GM12878 (cell line): ENCODE data around the gene ISG20. TPM values are rescaled to one million over a fixed set of nuclear protein-coding genes. Genes with fewer than 3 reads are reported as not detected.

Source experiments
- CBFB ChIP-seq: IDR thresholded peaks from 2 replicates; pipeline ENCODE4 v1.6.1; 2016; ENCODE audit warnings: antibody characterized with exemption, low read depth
- CBX3 ChIP-seq: fragments of 200-600 bp; sonication (generic); IDR thresholded peaks from 2 replicates; pipeline ENCODE4 v1.6.1; 2016; ENCODE audit warnings: low read depth, borderline replicate concordance
- CBX5 ChIP-seq: sonication (generic); IDR thresholded peaks from 2 replicates; pipeline ENCODE4 v1.6.1; 2016; ENCODE audit warnings: low read depth, moderate library complexity, mild to moderate bottlenecking, inconsistent platforms
- EGR1 ChIP-seq, 2 experiments: IDR thresholded peaks; 1 replicate in 1 of 2; 2 replicates in 1 of 2; pipeline ENCODE4 v1.6.1; 2011 to 2012; ENCODE audit warnings: low read depth in 2 of 2, low read length in 2 of 2, borderline replicate concordance in 1 of 2, mild to moderate bottlenecking in 1 of 2, moderate library complexity in 1 of 2
- KLF5 ChIP-seq: fragments of 450-650 bp; IDR thresholded peaks from 2 replicates; pipeline ENCODE4 v1.6.1; 2014; ENCODE audit warnings: mild to moderate bottlenecking; ENCODE audit not compliant: partially characterized antibody
- MYC ChIP-seq: IDR thresholded peaks from 2 replicates; pipeline ENCODE4 v1.6.1; 2011; ENCODE audit warnings: mild to moderate bottlenecking, low read length, moderate library complexity, inconsistent platforms; ENCODE audit not compliant: insufficient read depth, insufficient replicate concordance, insufficient read length, severe bottlenecking
- NBN ChIP-seq: fragments of 450-650 bp; IDR thresholded peaks from 2 replicates; pipeline ENCODE4 v1.6.1; 2016
- NRF1 ChIP-seq: conservative IDR thresholded peaks from 2 replicates; pipeline ENCODE4 v1.6.1; 2011; ENCODE audit warnings: mild to moderate bottlenecking, low read depth, low read length, improper control_type of control experiment
- POLR2A ChIP-seq: IDR thresholded peaks from 2 replicates; pipeline ENCODE4 v1.6.1; 2011; ENCODE audit warnings: low read depth, mild to moderate bottlenecking, low read length
- SMAD5 ChIP-seq: IDR thresholded peaks from 2 replicates; pipeline ENCODE4 v1.6.1; 2016; ENCODE audit warnings: antibody characterized with exemption, low read depth
- TARDBP ChIP-seq: IDR thresholded peaks from 2 replicates; pipeline ENCODE4 v1.6.1; 2016; ENCODE audit warnings: borderline replicate concordance
- YBX1 ChIP-seq: fragments of 450-650 bp; IDR thresholded peaks from 2 replicates; pipeline ENCODE4 v1.6.1; 2016; ENCODE audit warnings: antibody characterized with exemption
- ZBED1 ChIP-seq: IDR thresholded peaks from 2 replicates; pipeline ENCODE4 v1.6.1; 2016; ENCODE audit warnings: borderline replicate concordance
- ZNF622 ChIP-seq: fragments of 450-650 bp; IDR thresholded peaks from 2 replicates; pipeline ENCODE4 v1.6.1; 2017; ENCODE audit warnings: mild to moderate bottlenecking, inconsistent platforms
- polyA plus RNA-seq, 11 experiments: library from polyadenylated mRNA; depleted of rRNA in 4 of 11; unstranded in 6 of 11; stranded (reverse) in 5 of 11; fragments of >200 nt; fragmentation: Nextera tagmentation in 4 of 11; fragmentation: Illumina TruSeq in 1 of 11; extraction: Ambion mirVana in 4 of 11; extraction: Trizol in 1 of 11; gene quantifications; 1 replicate in 1 of 11; 2 replicates in 10 of 11; pipeline versions ENCODE4 v1.2.1 to v1.2.3, GENCODE V29; 2011 to 2016; ENCODE audit warnings: inconsistent platforms in 2 of 11, missing spikeins in 2 of 11, low read depth in 1 of 11
- total RNA-seq, 4 experiments: library from RNA; depleted of rRNA in 3 of 4; stranded (reverse); fragments of >200 nt in 3 of 4; fragmentation: Illumina TruSeq in 1 of 4; extraction: Trizol in 1 of 4; gene quantifications; 2 replicates each; pipeline versions ENCODE4 v1.2.1 to v1.2.3, GENCODE V29; 2013 to 2021
- TF ChIP-seq, protein P1 (sequence below): fragments of 450-650 bp; IDR thresholded peaks from 2 replicates; pipeline ENCODE4 v1.6.1; 2017; ENCODE audit warnings: mild to moderate bottlenecking, low read depth, inconsistent platforms; ENCODE audit not compliant: poor library complexity, severe bottlenecking
- TF ChIP-seq, protein P2 (sequence below): fragments of 450-650 bp; formaldehyde crosslinking; IDR thresholded peaks from 2 replicates; pipeline ENCODE4 v1.5.0; 2022; ENCODE audit warnings: mild to moderate bottlenecking, missing genetic modification characterization
- TF ChIP-seq, protein P3 (sequence below): fragments of 450-650 bp; IDR thresholded peaks from 2 replicates; pipeline ENCODE4 v1.6.1; 2016; ENCODE audit warnings: mild to moderate bottlenecking, moderate library complexity, borderline replicate concordance
- TF ChIP-seq, protein P4 (sequence below): IDR thresholded peaks from 2 replicates; pipeline ENCODE4 v1.6.1; 2011; ENCODE audit warnings: borderline replicate concordance, low read depth, mild to moderate bottlenecking, moderate library complexity, low read length; ENCODE audit not compliant: insufficient read depth, poor library complexity, severe bottlenecking

The ISG20 gene
- total and polyA plus RNA-seq, 10 of the 15 experiments (the other 5 are each of a cell fraction or from before 2014, with no cell fraction given): 23.4 to 210 (median 85.9) TPM

DNA sequence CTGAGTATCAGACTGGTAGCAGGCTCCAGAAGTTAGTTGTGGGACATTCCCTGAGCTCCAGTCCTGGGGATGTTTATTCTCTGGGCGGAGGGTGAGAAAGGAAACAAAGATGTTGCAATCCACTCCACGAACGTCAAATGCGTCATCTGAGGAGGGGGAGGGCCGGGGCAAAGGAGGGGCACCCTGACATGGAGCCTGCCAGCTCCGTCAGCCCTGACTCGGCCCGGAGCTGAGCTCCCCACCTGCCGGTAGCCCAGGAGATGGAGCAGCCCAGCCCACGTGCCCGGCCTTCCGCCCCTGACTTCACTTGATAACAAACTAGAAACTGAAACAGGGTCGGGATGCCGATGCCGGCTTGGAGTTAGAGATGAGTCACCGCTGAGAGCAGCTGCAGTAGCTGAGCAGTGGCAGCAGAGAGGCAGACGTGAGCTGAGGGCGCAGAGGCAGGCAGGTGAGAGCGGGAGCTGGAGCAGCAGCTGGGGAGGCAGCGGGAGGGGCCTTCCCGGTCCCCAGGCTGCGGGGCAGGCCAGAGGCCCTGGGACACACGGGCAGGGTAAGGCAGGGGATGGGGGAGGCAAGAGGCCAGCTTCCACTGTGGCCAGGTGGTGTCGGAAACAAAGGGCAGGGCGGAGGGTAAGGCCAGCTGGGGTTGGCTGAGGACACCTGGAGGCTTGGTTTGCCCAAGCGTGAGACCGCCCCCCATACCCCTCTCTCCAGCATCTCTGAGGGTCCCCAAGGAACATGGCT, at the start of gene ISG20 (continued):
- TF ChIP-seq NBN (peak; percentile 84), ZBED1 (peak; percentile 77; the same call in 1 of the 2 replicates), KLF5 (peak; percentile 97), CBX3 (no peak), CBX5 (peak; percentile 72; the same call in 1 of the 2 replicates), ZNF622 (no peak), YBX1 (no peak), CBFB (0 out of 2 replicates have a peak, but pooled peaks have one; percentile 49), SMAD5 (0 out of 2 replicates have a peak, but pooled peaks have one; percentile 3), TARDBP (no peak), POLR2A (peak; percentile 97), MYC (peak; percentile 16), NRF1 (0 out of 2 replicates have a peak, but pooled peaks have one; percentile 10), EGR1 (IDR thresholded peaks at IDR 0.05; ENCODE audit: borderline replicate concordance in 1 of 2, low read depth in 2 of 2, low read length in 2 of 2) (peak in 1 of 2 experiments; percentile 55; a peak in 1 of 3 replicates)
- TF ChIP-seq, protein P1, sequence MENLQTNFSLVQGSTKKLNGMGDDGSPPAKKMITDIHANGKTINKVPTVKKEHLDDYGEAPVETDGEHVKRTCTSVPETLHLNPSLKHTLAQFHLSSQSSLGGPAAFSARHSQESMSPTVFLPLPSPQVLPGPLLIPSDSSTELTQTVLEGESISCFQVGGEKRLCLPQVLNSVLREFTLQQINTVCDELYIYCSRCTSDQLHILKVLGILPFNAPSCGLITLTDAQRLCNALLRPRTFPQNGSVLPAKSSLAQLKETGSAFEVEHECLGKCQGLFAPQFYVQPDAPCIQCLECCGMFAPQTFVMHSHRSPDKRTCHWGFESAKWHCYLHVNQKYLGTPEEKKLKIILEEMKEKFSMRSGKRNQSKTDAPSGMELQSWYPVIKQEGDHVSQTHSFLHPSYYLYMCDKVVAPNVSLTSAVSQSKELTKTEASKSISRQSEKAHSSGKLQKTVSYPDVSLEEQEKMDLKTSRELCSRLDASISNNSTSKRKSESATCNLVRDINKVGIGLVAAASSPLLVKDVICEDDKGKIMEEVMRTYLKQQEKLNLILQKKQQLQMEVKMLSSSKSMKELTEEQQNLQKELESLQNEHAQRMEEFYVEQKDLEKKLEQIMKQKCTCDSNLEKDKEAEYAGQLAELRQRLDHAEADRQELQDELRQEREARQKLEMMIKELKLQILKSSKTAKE: peak; percentile 40
- TF ChIP-seq, protein P2, sequence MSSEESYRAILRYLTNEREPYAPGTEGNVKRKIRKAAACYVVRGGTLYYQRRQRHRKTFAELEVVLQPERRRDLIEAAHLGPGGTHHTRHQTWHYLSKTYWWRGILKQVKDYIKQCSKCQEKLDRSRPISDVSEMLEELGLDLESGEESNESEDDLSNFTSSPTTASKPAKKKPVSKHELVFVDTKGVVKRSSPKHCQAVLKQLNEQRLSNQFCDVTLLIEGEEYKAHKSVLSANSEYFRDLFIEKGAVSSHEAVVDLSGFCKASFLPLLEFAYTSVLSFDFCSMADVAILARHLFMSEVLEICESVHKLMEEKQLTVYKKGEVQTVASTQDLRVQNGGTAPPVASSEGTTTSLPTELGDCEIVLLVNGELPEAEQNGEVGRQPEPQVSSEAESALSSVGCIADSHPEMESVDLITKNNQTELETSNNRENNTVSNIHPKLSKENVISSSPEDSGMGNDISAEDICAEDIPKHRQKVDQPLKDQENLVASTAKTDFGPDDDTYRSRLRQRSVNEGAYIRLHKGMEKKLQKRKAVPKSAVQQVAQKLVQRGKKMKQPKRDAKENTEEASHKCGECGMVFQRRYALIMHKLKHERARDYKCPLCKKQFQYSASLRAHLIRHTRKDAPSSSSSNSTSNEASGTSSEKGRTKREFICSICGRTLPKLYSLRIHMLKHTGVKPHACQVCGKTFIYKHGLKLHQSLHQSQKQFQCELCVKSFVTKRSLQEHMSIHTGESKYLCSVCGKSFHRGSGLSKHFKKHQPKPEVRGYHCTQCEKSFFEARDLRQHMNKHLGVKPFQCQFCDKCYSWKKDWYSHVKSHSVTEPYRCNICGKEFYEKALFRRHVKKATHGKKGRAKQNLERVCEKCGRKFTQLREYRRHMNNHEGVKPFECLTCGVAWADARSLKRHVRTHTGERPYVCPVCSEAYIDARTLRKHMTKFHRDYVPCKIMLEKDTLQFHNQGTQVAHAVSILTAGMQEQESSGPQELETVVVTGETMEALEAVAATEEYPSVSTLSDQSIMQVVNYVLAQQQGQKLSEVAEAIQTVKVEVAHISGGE (CRISPR knock-in tag): 0 out of 2 replicates have a peak, but pooled peaks have one; percentile 23
- TF ChIP-seq, protein P3, sequence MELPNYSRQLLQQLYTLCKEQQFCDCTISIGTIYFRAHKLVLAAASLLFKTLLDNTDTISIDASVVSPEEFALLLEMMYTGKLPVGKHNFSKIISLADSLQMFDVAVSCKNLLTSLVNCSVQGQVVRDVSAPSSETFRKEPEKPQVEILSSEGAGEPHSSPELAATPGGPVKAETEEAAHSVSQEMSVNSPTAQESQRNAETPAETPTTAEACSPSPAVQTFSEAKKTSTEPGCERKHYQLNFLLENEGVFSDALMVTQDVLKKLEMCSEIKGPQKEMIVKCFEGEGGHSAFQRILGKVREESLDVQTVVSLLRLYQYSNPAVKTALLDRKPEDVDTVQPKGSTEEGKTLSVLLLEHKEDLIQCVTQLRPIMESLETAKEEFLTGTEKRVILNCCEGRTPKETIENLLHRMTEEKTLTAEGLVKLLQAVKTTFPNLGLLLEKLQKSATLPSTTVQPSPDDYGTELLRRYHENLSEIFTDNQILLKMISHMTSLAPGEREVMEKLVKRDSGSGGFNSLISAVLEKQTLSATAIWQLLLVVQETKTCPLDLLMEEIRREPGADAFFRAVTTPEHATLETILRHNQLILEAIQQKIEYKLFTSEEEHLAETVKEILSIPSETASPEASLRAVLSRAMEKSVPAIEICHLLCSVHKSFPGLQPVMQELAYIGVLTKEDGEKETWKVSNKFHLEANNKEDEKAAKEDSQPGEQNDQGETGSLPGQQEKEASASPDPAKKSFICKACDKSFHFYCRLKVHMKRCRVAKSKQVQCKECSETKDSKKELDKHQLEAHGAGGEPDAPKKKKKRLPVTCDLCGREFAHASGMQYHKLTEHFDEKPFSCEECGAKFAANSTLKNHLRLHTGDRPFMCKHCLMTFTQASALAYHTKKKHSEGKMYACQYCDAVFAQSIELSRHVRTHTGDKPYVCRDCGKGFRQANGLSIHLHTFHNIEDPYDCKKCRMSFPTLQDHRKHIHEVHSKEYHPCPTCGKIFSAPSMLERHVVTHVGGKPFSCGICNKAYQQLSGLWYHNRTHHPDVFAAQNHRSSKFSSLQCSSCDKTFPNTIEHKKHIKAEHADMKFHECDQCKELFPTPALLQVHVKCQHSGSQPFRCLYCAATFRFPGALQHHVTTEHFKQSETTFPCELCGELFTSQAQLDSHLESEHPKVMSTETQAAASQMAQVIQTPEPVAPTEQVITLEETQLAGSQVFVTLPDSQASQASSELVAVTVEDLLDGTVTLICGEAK: no peak
- TF ChIP-seq, protein P4, sequence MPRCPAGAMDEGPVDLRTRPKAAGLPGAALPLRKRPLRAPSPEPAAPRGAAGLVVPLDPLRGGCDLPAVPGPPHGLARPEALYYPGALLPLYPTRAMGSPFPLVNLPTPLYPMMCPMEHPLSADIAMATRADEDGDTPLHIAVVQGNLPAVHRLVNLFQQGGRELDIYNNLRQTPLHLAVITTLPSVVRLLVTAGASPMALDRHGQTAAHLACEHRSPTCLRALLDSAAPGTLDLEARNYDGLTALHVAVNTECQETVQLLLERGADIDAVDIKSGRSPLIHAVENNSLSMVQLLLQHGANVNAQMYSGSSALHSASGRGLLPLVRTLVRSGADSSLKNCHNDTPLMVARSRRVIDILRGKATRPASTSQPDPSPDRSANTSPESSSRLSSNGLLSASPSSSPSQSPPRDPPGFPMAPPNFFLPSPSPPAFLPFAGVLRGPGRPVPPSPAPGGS: peak; percentile 87
